Mesenchymal stem cell (in vitro differentiated cells and primary cell): ENCODE measurements around the gene STX18.

Experiments used
- DNase-seq: peaks from one replicate; pipeline ENCODE4 v3.0.0-alpha.2; 2013
- H2AFZ ChIP-seq: one replicate; pipeline ENCODE4 v1.6.1; 2013; ENCODE audit warnings: low read depth, mild to moderate bottlenecking, control low read depth, inconsistent platforms, low read length, moderate library complexity
- H2AK5ac ChIP-seq: 2 replicates; pipeline ENCODE4 v1.6.1; 2013; ENCODE audit warnings: low read length, moderate library complexity, mild to moderate bottlenecking, inconsistent platforms; ENCODE audit not compliant: severe bottlenecking
- H2BK120ac ChIP-seq: one replicate; pipeline ENCODE4 v1.6.1; 2013; ENCODE audit warnings: low read depth, mild to moderate bottlenecking, inconsistent platforms, low read length, moderate library complexity
- H2BK12ac ChIP-seq, 2 experiments: one replicate each; pipeline ENCODE4 v1.6.1; 2013; ENCODE audit warnings: inconsistent platforms in 2 of 2, low read length in 2 of 2, mild to moderate bottlenecking in 2 of 2, moderate library complexity in 2 of 2, control low read depth in 1 of 2
- H2BK15ac ChIP-seq: one replicate; pipeline ENCODE4 v1.6.1; 2013; ENCODE audit warnings: mild to moderate bottlenecking, low read depth, inconsistent platforms; ENCODE audit not compliant: poor library complexity, severe bottlenecking
- H2BK5ac ChIP-seq: 2 replicates; pipeline ENCODE4 v1.6.1; 2013; ENCODE audit warnings: low read depth, mild to moderate bottlenecking, low read length, control low read depth, inconsistent platforms; ENCODE audit not compliant: poor library complexity, severe bottlenecking
- H3K14ac ChIP-seq, 2 experiments: one replicate each; pipeline ENCODE4 v1.6.1; 2013; ENCODE audit warnings: inconsistent platforms in 2 of 2, low read length in 2 of 2, control low read depth in 1 of 2, mild to moderate bottlenecking in 1 of 2, moderate library complexity in 1 of 2
- H3K18ac ChIP-seq, 2 experiments: one replicate each; pipeline ENCODE4 v1.6.1; 2013; ENCODE audit warnings: inconsistent platforms in 2 of 2, low read length in 2 of 2, control low read depth in 1 of 2, low read depth in 1 of 2, mild to moderate bottlenecking in 1 of 2
- H3K23ac ChIP-seq, 2 experiments: one replicate each; pipeline ENCODE4 v1.6.1; 2013; ENCODE audit warnings: inconsistent platforms in 2 of 2, low read length in 2 of 2, mild to moderate bottlenecking in 2 of 2, moderate library complexity in 2 of 2, control low read depth in 1 of 2
- H3K27ac ChIP-seq: 2 replicates; pipeline ENCODE4 v1.5.1; 2013; ENCODE audit warnings: mild to moderate bottlenecking, moderate library complexity, low read length, control low read depth, inconsistent platforms; ENCODE audit not compliant: poor library complexity, severe bottlenecking
- H3K27me3 ChIP-seq, 2 experiments: 2 replicates each; pipeline versions ENCODE4 v1.6.1 to v1.7.0; 2013; ENCODE audit warnings: low read length in 2 of 2, mild to moderate bottlenecking in 2 of 2, moderate library complexity in 2 of 2, control low read depth in 1 of 2, inconsistent platforms in 1 of 2; ENCODE audit not compliant: control insufficient read depth in 1 of 2, insufficient read depth in 1 of 2
- H3K36me3 ChIP-seq, 2 experiments: 2 replicates each; pipeline versions ENCODE4 v1.6.1 to v1.7.0; 2013; ENCODE audit warnings: low read length in 2 of 2, control low read depth in 1 of 2, inconsistent platforms in 1 of 2, low read depth in 1 of 2, mild to moderate bottlenecking in 1 of 2; ENCODE audit not compliant: insufficient read depth in 2 of 2, control insufficient read depth in 1 of 2
- H3K4ac ChIP-seq, 2 experiments: one replicate each; pipeline ENCODE4 v1.6.1; 2013; ENCODE audit warnings: inconsistent platforms in 2 of 2, low read length in 2 of 2, mild to moderate bottlenecking in 2 of 2, moderate library complexity in 2 of 2, control low read depth in 1 of 2, low read depth in 1 of 2
- H3K4me1 ChIP-seq: 2 replicates; pipeline ENCODE4 v1.6.1; 2013; ENCODE audit warnings: low read depth, low read length, control low read depth; ENCODE audit not compliant: control insufficient read depth, insufficient read depth
- H3K4me2 ChIP-seq: 2 replicates; pipeline ENCODE4 v1.6.1; 2013; ENCODE audit warnings: low read length, mild to moderate bottlenecking, inconsistent platforms; ENCODE audit not compliant: poor library complexity, severe bottlenecking
- H3K4me3 ChIP-seq, 2 experiments: 2 replicates each; pipeline versions ENCODE4 v1.5.1 to v1.7.0; 2013; ENCODE audit warnings: low read length in 2 of 2, mild to moderate bottlenecking in 2 of 2, control low read depth in 1 of 2, low read depth in 1 of 2; ENCODE audit not compliant: insufficient read depth in 1 of 2
- H3K79me1 ChIP-seq: replicated peaks from 2 replicates; pipeline ENCODE4 v1.6.1; 2013; ENCODE audit warnings: mild to moderate bottlenecking, control low read depth, low read length, inconsistent platforms; ENCODE audit not compliant: poor library complexity, severe bottlenecking
- H3K9ac ChIP-seq: 2 replicates; pipeline ENCODE4 v1.7.0; 2013; ENCODE audit warnings: mild to moderate bottlenecking, low read length, moderate library complexity
- H3K9me3 ChIP-seq: 2 replicates; pipeline ENCODE4 v1.7.0; 2013; ENCODE audit warnings: mild to moderate bottlenecking, low read length; ENCODE audit not compliant: control insufficient read depth
- H4K8ac ChIP-seq: one replicate; pipeline ENCODE4 v1.6.1; 2013; ENCODE audit warnings: inconsistent platforms, mild to moderate bottlenecking, low read length, moderate library complexity
- H4K91ac ChIP-seq: one replicate; pipeline ENCODE4 v1.6.1; 2013; ENCODE audit warnings: mild to moderate bottlenecking, low read length, inconsistent platforms
- WGBS: methylation state at CpG from one replicate; pipeline ENCODE4 v1.1.7; 2013; ENCODE audit warnings: mixed read lengths; 5-methylcytosine and 5-hydroxymethylcytosine counted together

Gene STX18

DNA sequence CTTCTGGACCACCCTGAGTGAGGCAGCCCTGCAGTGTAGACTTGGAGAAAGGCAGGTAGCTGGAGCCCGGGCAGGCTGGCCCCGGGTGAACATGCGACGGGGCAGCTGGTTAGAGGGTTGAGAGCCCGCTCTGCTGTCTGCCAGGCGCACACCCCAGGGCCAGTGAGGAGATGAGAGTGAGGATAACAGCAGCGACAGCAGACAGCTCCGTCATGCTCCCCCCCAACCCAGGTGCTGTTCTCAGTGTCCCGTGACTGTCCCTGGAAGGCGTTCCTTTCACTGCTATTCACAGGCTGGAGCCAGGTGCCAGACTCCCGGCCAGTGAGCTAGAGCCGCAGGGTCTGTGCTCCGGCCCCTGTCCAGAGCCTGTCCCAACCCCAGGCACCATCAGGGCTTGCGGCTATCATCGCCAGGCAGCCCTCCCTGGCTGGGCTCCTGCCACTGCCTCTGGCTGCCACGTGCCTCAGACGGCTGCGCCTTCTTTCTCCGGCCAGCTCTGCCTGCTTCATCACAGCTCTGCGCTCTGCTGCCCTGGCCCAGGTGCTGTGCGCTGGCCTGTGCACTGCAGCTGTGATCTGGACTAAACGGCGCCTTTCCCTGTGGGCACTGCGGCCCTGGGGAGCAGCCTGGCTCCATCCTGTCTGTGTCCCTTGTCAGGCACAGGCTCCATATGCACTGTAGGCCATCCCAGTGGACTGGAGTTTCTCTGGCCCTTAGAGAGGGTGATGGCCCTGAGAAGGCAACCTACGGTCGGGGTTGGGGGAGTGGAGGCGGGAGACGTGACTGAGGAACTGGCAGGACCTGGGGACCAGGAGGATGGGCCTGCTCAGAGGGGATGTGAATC, 135.2 kb downstream of the STX18 start:
- H3K14ac ChIP-seq: no peak overlapping the region
- H3K18ac ChIP-seq: no peak overlapping the region
- H2BK120ac ChIP-seq: no peak overlapping the region
- DNase-seq: no peak
- H3K23ac ChIP-seq: no peak overlapping the region
- no peaks in the 10 kb centered on the region for H3K4me1 ChIP-seq
- H2BK12ac ChIP-seq: no peak overlapping the region
- no peak overlapping the region for H3K27ac ChIP-seq
- H3K4me3 ChIP-seq: no peak overlapping the region
- H3K79me1 ChIP-seq: no peaks in the 10 kb centered on the region
- H2AFZ ChIP-seq: no peak overlapping the region
- no peak overlapping the region for H3K4ac ChIP-seq
- peaks cover 13 to 69% of the 10 kb centered on the region in 2 experiments for H3K27me3 ChIP-seq
- no peak overlapping the region for H2AK5ac ChIP-seq
- H4K8ac ChIP-seq: no peak overlapping the region
- H3K4me2 ChIP-seq: no peak overlapping the region
- H4K91ac ChIP-seq: no peak overlapping the region
- no peaks in the 10 kb centered on the region for H3K9me3 ChIP-seq
- no peak overlapping the region for H3K9ac ChIP-seq
- H2BK5ac ChIP-seq: no peak overlapping the region
- no peak overlapping the region for H2BK15ac ChIP-seq
- H3K36me3 ChIP-seq: no peaks in the 10 kb centered on the region
- WGBS: 93% methylated on average over 28 of the region's 28 CpGs

DNA sequence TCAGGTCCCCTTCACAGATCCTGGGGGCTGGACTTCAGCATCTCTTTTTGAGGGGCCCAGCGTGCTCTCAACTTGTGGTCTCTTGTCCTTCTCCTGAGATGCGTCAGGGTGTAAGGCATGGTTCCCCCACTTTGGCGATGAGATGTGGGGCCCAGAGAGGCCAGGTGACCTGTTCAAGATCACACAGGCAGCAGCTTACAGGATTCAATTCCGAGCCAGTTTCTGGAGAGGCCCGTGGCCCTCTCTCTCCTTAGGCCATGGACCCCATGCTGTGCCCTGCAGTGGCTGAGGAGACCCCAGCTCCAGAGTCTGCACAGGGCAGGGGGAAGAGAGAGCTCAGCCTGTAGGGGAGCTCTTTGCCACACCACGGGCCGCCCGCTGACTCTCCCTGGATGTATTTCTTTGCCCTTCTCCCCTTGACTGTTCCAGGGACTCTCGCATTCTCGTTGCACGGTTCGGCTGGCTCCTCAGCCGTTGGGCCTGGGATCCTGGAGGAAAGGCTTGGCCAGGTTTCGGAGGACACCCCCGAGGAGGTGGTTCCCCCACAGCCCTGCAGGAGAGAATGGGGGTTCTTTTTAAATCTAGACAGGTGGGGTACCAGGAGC, 136.4 kb downstream of the STX18 start:
- Histone ChIP-seq H2BK12ac (no peak overlapping the region), H3K9ac (no peak overlapping the region), H3K4ac (no peak overlapping the region), H3K14ac (no peak overlapping the region), H2BK120ac (no peak overlapping the region), H2AFZ (no peak overlapping the region), H3K27me3 (peaks cover 13 to 82% of the 10 kb centered on the region in 2 experiments), H3K79me1 (no peaks in the 10 kb centered on the region), H3K4me1 (no peaks in the 10 kb centered on the region), H3K36me3 (no peaks in the 10 kb centered on the region), H3K27ac (no peak overlapping the region), H2AK5ac (no peak overlapping the region), H3K23ac (no peak overlapping the region), H2BK5ac (no peak overlapping the region), H3K9me3 (no peaks in the 10 kb centered on the region), H4K8ac (no peak overlapping the region), H2BK15ac (no peak overlapping the region), H3K4me2 (no peak overlapping the region), H4K91ac (no peak overlapping the region), H3K4me3 (no peak overlapping the region), H3K18ac (no peak overlapping the region)
- no peak for DNase-seq
- WGBS: 86% methylated on average over 15 of the region's 15 CpGs

DNA sequence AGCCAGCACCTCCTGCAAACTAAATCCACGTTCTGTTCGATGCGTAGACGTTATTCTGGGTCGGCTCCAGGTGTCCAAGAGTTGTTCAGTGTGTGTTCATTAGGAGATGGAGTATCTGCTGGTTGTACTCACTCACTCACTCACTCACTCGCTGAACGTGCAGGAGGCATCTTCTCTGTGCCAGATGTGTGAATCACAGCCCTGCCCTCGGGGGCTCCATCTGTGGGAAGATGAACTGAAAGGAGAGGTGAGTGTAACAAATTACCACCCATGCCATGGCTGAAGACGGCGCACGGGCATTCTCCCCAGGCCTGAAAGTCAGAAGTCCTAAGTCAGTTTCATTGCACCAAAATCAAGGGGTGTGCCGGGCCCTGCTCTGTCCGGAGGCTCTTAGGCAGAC, 138.9 kb downstream of the STX18 start:
- H3K9me3 ChIP-seq: peaks cover 10% of the 10 kb centered on the region
- no peak overlapping the region for H4K91ac ChIP-seq
- H2BK120ac ChIP-seq: no peak overlapping the region
- H3K4me2 ChIP-seq: no peak overlapping the region
- no peak overlapping the region for H3K14ac ChIP-seq
- no peak overlapping the region for H2AFZ ChIP-seq
- H3K27me3 ChIP-seq: peaks cover 11 to 89% of the 10 kb centered on the region in 2 experiments
- H3K79me1 ChIP-seq: no peaks in the 10 kb centered on the region
- no peak overlapping the region for H3K27ac ChIP-seq
- no peaks in the 10 kb centered on the region for H3K4me1 ChIP-seq
- DNase-seq: no peak
- H4K8ac ChIP-seq: no peak overlapping the region
- WGBS: 80% methylated on average over 13 of the region's 13 CpGs
- no peak overlapping the region for H3K23ac ChIP-seq
- no peak overlapping the region for H3K9ac ChIP-seq
- no peak overlapping the region for H2AK5ac ChIP-seq
- no peak overlapping the region for H3K4me3 ChIP-seq
- no peak overlapping the region for H3K18ac ChIP-seq
- no peak overlapping the region for H2BK12ac ChIP-seq
- no peak overlapping the region for H2BK5ac ChIP-seq
- no peaks in the 10 kb centered on the region for H3K36me3 ChIP-seq
- H2BK15ac ChIP-seq: no peak overlapping the region
- no peak overlapping the region for H3K4ac ChIP-seq

DNA sequence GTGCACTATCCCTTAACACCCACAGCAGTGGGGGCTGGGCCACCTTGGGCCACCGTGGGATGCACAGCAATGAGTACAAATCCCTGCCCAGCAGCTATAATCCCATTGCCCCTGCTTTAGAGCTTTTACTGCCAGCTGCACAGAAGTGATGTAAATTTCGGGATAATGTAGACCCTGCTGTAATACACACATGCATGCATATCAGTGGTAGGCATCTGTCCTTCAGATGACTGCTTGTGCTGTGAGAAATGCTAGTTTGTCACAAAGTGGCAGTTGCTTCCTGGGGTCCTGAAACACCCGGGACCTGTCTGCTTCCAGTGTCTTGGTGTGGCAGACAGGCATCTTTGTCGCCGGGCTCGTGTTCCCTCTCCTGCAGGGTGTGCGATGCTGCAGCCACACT, 140.8 kb downstream of the STX18 start:
- no peak overlapping the region for H2AK5ac ChIP-seq
- H3K4ac ChIP-seq: no peak overlapping the region
- no peak overlapping the region for H3K4me2 ChIP-seq
- H3K14ac ChIP-seq: no peak overlapping the region
- H3K9ac ChIP-seq: no peak overlapping the region
- H3K79me1 ChIP-seq: no peaks in the 10 kb centered on the region
- H3K36me3 ChIP-seq: no peaks in the 10 kb centered on the region
- peaks cover 10% of the 10 kb centered on the region for H3K9me3 ChIP-seq
- peaks cover 23 to 88% of the 10 kb centered on the region in 2 experiments for H3K27me3 ChIP-seq
- WGBS: 80% methylated on average over 7 of the region's 7 CpGs
- no peak overlapping the region for H4K91ac ChIP-seq
- no peak overlapping the region for H3K4me3 ChIP-seq
- H2BK15ac ChIP-seq: no peak overlapping the region
- no peak overlapping the region for H3K27ac ChIP-seq
- H3K4me1 ChIP-seq: peaks cover 4% of the 10 kb centered on the region
- H4K8ac ChIP-seq: no peak overlapping the region
- H2BK12ac ChIP-seq: no peak overlapping the region
- H3K23ac ChIP-seq: no peak overlapping the region
- H2BK5ac ChIP-seq: no peak overlapping the region
- no peak overlapping the region for H2AFZ ChIP-seq
- DNase-seq: no peak
- no peak overlapping the region for H3K18ac ChIP-seq
- no peak overlapping the region for H2BK120ac ChIP-seq
